ENCODE measurements around the gene GLIPR2. TPM values are rescaled to one million over a fixed set of nuclear protein-coding genes. Genes with fewer than 3 reads are reported as not detected.

GLIPR2 gene
- total and polyA plus RNA-seq, 2 of the 13 experiments (the other 11 are each of a cell fraction or from before 2014, with no cell fraction given) = 0.08 to 0.42 TPM

- peak; percentile 63; the same call in 1 of the 2 replicates for TF ChIP-seq ARID5B (CRISPR knock-in tag; IDR thresholded peaks at IDR 0.05)
- peak; percentile 65; the same call in 1 of the 2 replicates for TF ChIP-seq ONECUT2 (CRISPR knock-in tag; IDR thresholded peaks at IDR 0.05)
- TF ChIP-seq ZNF768 (CRISPR knock-in tag; IDR thresholded peaks at IDR 0.05) = 0 out of 2 replicates have a peak, but pooled peaks have one; percentile 64
- TF ChIP-seq UBTF (CRISPR knock-in tag; IDR thresholded peaks at IDR 0.05) = no peak
- TF ChIP-seq ZNF614 (CRISPR knock-in tag; IDR thresholded peaks at IDR 0.05; ENCODE audit: borderline replicate concordance) = peak; percentile 41; the same call in 1 of the 2 replicates
- TF ChIP-seq SALL1 (CRISPR knock-in tag; IDR thresholded peaks at IDR 0.05) = peak; percentile 95
- peak; percentile 58 for TF ChIP-seq ELF3 (CRISPR knock-in tag; IDR thresholded peaks at IDR 0.05)
- no peak for TF ChIP-seq EP300 (IDR thresholded peaks at IDR 0.05; ENCODE audit: low read depth in 2 of 2, low read length in 2 of 2)
- TF ChIP-seq EP300 (CRISPR knock-in tag; IDR thresholded peaks at IDR 0.05; ENCODE audit: borderline replicate concordance) = no peak
- peak; percentile 55 for TF ChIP-seq RARA (CRISPR knock-in tag; IDR thresholded peaks at IDR 0.05)
- TF ChIP-seq ZFX (CRISPR knock-in tag; IDR thresholded peaks at IDR 0.05; ENCODE audit: low read depth) = no peak
- TF ChIP-seq ZBTB26 (CRISPR knock-in tag; IDR thresholded peaks at IDR 0.05; ENCODE audit: borderline replicate concordance) = 0 out of 2 replicates have a peak, but pooled peaks have one; percentile 43
- TF ChIP-seq MIXL1 (CRISPR knock-in tag; IDR thresholded peaks at IDR 0.05) = peak; percentile 59; the same call in 1 of the 2 replicates
- TF ChIP-seq GABPB1 (CRISPR knock-in tag; IDR thresholded peaks at IDR 0.05) = 0 out of 2 replicates have a peak, but pooled peaks have one; percentile 29
Measured at GRCh38 chr9:36150574-36151315, 14.2 kb downstream of the GLIPR2 start (continued).
